Neural progenitor cell (in vitro differentiated cells): ENCODE results near the gene TMEM101. TPM values are rescaled to one million over a fixed set of nuclear protein-coding genes. Genes with fewer than 3 reads are reported as not detected.

Experiments used
- DNase-seq: peaks from one replicate; pipeline ENCODE4 v3.0.0-alpha.2; 2016; ENCODE audit warnings: low spot score
- H2AFZ ChIP-seq: fragments of 200-600 bp; sonication (generic); replicated peaks from 2 replicates; pipeline ENCODE4 v1.6.1; 2016; ENCODE audit warnings: antibody characterized with exemption
- H3F3A ChIP-seq: fragments of 200-600 bp; sonication (generic); 2 replicates; pipeline ENCODE4 v1.6.1; 2016; ENCODE audit warnings: antibody characterized with exemption, low read depth
- H3K27ac ChIP-seq: fragments of 200-600 bp; sonication (generic); 2 replicates; pipeline ENCODE4 v1.5.1; 2016; ENCODE audit warnings: mild to moderate bottlenecking
- H3K27me3 ChIP-seq: fragments of 200-600 bp; sonication (generic); 2 replicates; pipeline ENCODE4 v1.6.1; 2016; ENCODE audit warnings: mild to moderate bottlenecking, moderate library complexity
- H3K36me3 ChIP-seq: fragments of 200-600 bp; sonication (generic); 2 replicates; pipeline ENCODE4 v1.5.1; 2016
- H3K4me1 ChIP-seq: fragments of 200-600 bp; sonication (generic); 2 replicates; pipeline ENCODE4 v1.6.1; 2016; ENCODE audit warnings: mixed run types
- H3K4me2 ChIP-seq: fragments of 200-600 bp; sonication (generic); 2 replicates; pipeline ENCODE4 v1.6.1; 2016
- H3K4me3 ChIP-seq: fragments of 200-600 bp; sonication (generic); 2 replicates; pipeline ENCODE4 v1.5.1; 2016
- H3K79me2 ChIP-seq: fragments of 200-600 bp; sonication (generic); 2 replicates; pipeline ENCODE4 v1.6.1; 2016; ENCODE audit warnings: low read depth
- H3K9ac ChIP-seq: fragments of 200-600 bp; sonication (generic); 2 replicates; pipeline ENCODE4 v1.6.1; 2016
- H3K9me3 ChIP-seq: fragments of 200-600 bp; sonication (generic); 2 replicates; pipeline ENCODE4 v1.5.1; 2016; ENCODE audit warnings: low read depth
- H4K20me1 ChIP-seq: fragments of 200-600 bp; sonication (generic); 2 replicates; pipeline ENCODE4 v1.6.1; 2016; ENCODE audit warnings: low read depth
- H3K27ac Mint-ChIP-seq: 3 replicates; pipeline ENCODE4 v1.8.0; 2021; ENCODE audit warnings: mixed read lengths
- H3K27me3 Mint-ChIP-seq: 2 replicates; pipeline ENCODE4 v1.8.0; 2022; ENCODE audit warnings: low read depth, mild to moderate bottlenecking, inconsistent platforms, moderate library complexity, mixed read lengths; ENCODE audit not compliant: insufficient read depth
- H3K36me3 Mint-ChIP-seq: 3 replicates; pipeline ENCODE4 v1.8.0; 2021; ENCODE audit warnings: mixed read lengths
- H3K4me1 Mint-ChIP-seq: 3 replicates; pipeline ENCODE4 v1.8.0; 2021; ENCODE audit warnings: mixed read lengths
- H3K4me3 Mint-ChIP-seq: 3 replicates; pipeline ENCODE4 v1.8.0; 2021; ENCODE audit warnings: mild to moderate bottlenecking, moderate library complexity, mixed read lengths
- H3K9me3 Mint-ChIP-seq: 3 replicates; pipeline ENCODE4 v1.8.0; 2020; ENCODE audit warnings: mixed read lengths
- EZH2 ChIP-seq: fragments of 200-600 bp; sonication (generic); IDR thresholded peaks from 2 replicates; pipeline ENCODE4 v1.6.1; 2017; ENCODE audit warnings: antibody characterized with exemption, mild to moderate bottlenecking, moderate library complexity
- EZH2phosphoT487 ChIP-seq: fragments of 200-600 bp; sonication (generic); IDR thresholded peaks from 2 replicates; pipeline ENCODE4 v1.6.1; 2017; ENCODE audit warnings: antibody characterized with exemption
- total RNA-seq: library from RNA; depleted of rRNA; stranded (reverse); fragments of >200 nt; gene quantifications from 2 replicates; pipeline ENCODE4 v1.2.3, GENCODE V29; 2015; ENCODE audit warnings: low replicate concordance
- TF ChIP-seq, protein P1 (sequence below): fragments of 200-600 bp; sonication (generic); IDR thresholded peaks from 2 replicates; pipeline ENCODE4 v1.5.1; 2017; ENCODE audit warnings: antibody characterized with exemption, mild to moderate bottlenecking

TMEM101 gene
- total RNA-seq, 1 donor from 2014 or later, result 33.8 TPM

GRCh38 chr17:44043272-44043696 lies 28.5 kb upstream of the TMEM101 start:
- Mint-ChIP-seq H3K27me3 (no peaks in the 10 kb centered on the region), H3K4me1 (peaks cover 6% of the 10 kb centered on the region), H3K9me3 (no peaks in the 10 kb centered on the region), H3K36me3 (peaks cover 24% of the 10 kb centered on the region), H3K4me3 (no peak overlapping the region), H3K27ac (no peak overlapping the region)
- Histone ChIP-seq H4K20me1 (peaks cover 70% of the 10 kb centered on the region), H3K36me3 (no peaks in the 10 kb centered on the region), H3K27ac (peak overlapping the region; percentile 53), H3K79me2 (peaks cover 95% of the 10 kb centered on the region), H3K4me1 (no peaks in the 10 kb centered on the region), H2AFZ (no peak overlapping the region), H3K9me3 (no peaks in the 10 kb centered on the region), H3K4me3 (no peak overlapping the region), H3K27me3 (no peaks in the 10 kb centered on the region), H3K4me2 (no peak overlapping the region), H3F3A (peaks cover 24% of the 10 kb centered on the region), H3K9ac (no peak overlapping the region)
- no peak for DNase-seq
- TF ChIP-seq, protein P1, sequence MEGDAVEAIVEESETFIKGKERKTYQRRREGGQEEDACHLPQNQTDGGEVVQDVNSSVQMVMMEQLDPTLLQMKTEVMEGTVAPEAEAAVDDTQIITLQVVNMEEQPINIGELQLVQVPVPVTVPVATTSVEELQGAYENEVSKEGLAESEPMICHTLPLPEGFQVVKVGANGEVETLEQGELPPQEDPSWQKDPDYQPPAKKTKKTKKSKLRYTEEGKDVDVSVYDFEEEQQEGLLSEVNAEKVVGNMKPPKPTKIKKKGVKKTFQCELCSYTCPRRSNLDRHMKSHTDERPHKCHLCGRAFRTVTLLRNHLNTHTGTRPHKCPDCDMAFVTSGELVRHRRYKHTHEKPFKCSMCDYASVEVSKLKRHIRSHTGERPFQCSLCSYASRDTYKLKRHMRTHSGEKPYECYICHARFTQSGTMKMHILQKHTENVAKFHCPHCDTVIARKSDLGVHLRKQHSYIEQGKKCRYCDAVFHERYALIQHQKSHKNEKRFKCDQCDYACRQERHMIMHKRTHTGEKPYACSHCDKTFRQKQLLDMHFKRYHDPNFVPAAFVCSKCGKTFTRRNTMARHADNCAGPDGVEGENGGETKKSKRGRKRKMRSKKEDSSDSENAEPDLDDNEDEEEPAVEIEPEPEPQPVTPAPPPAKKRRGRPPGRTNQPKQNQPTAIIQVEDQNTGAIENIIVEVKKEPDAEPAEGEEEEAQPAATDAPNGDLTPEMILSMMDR, result no peak
- TF ChIP-seq EZH2phosphoT487 (no peak), EZH2 (no peak)

DNA sequence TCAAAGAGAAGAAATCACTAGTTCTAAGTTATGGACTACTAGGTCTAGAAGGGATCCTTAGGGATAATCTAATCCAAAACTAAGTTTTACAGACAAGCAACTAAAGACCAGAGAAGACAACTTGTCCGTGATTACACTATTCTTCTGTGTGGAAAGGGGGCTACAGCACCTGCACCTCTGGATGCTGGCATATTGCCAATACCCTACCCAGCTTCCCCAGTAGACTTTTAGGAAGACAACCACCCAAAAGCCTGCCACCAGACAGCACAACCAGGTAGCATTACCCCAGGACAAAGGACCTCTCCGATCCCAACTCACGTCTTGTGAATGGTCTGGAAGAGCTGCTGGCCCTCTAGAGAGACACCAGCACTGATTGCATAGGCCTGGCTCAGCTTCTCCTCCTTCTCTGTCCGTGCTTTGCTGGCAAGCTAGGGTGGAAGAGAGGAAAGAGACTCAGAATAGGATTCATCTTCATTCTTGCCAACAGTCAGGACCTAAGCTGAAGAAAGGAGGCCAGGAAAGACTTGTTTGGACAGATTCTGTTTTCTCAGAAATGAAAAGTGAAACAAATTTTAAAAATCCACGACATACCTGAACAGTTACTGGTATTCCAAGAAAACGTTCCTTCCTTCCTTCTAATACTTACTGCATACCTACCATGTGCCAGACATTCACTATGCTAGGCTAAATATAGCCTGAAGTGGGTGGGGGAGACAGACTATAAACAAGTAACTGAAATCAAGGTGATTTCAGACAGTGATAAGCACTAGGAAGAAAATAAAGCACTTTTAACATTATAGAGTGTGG lies 25.3 kb upstream of the TMEM101 start:
- Histone ChIP-seq H3K4me3 (no peak overlapping the region), H3K27ac (no peak overlapping the region), H3K9me3 (no peaks in the 10 kb centered on the region), H3K4me2 (no peak overlapping the region), H3F3A (peaks cover 21% of the 10 kb centered on the region), H3K4me1 (no peaks in the 10 kb centered on the region), H3K9ac (no peak overlapping the region), H3K36me3 (no peaks in the 10 kb centered on the region), H4K20me1 (peaks cover 57% of the 10 kb centered on the region), H2AFZ (no peak overlapping the region), H3K79me2 (peaks cover 62% of the 10 kb centered on the region), H3K27me3 (no peaks in the 10 kb centered on the region)
- TF ChIP-seq EZH2phosphoT487 (no peak), EZH2 (no peak)
- TF ChIP-seq, protein P1, result no peak
- Mint-ChIP-seq H3K4me3 (no peak overlapping the region), H3K27me3 (no peaks in the 10 kb centered on the region), H3K9me3 (no peaks in the 10 kb centered on the region), H3K4me1 (peaks cover 6% of the 10 kb centered on the region), H3K27ac (no peak overlapping the region), H3K36me3 (peaks cover 19% of the 10 kb centered on the region)
- DNase-seq, result no peak

DNA sequence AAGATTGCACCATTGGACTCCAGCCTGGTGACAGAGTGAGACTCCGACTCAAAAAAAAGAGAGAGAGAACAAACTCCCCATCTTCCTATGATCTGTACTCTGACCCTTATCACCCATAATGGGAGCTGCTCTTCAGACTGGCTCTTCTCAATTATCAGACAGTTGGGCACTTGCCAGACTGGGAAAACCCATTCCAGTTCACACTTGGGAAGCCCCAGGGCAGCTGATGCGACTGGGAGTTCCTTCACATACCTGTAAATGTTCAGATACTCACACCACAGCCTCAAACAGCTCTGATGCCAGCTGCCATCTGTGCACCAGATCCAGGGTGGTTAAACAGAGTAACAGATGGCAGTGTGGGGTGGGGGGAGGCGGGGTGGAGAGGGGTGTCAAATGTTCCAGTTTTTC lies 23.8 kb upstream of the TMEM101 start:
- DNase-seq, result no peak
- H3K36me3 ChIP-seq, result peaks cover 4% of the 10 kb centered on the region
- no peak overlapping the region for H3K27ac Mint-ChIP-seq
- H2AFZ ChIP-seq, result no peak overlapping the region
- TF ChIP-seq, protein P1, result no peak
- TF ChIP-seq EZH2 (no peak), EZH2phosphoT487 (no peak)
- peaks cover 6% of the 10 kb centered on the region for H3K4me1 Mint-ChIP-seq
- H3K27me3 Mint-ChIP-seq, result no peaks in the 10 kb centered on the region
- H3F3A ChIP-seq, result peaks cover 12% of the 10 kb centered on the region
- no peaks in the 10 kb centered on the region for H3K4me1 ChIP-seq
- peaks cover 26% of the 10 kb centered on the region for H3K36me3 Mint-ChIP-seq
- no peaks in the 10 kb centered on the region for H3K9me3 ChIP-seq
- peaks cover 48% of the 10 kb centered on the region for H3K79me2 ChIP-seq
- H4K20me1 ChIP-seq, result peaks cover 44% of the 10 kb centered on the region
- no peak overlapping the region for H3K27ac ChIP-seq
- no peak overlapping the region for H3K4me2 ChIP-seq
- H3K27me3 ChIP-seq, result no peaks in the 10 kb centered on the region
- H3K9me3 Mint-ChIP-seq, result no peaks in the 10 kb centered on the region
- H3K4me3 Mint-ChIP-seq, result no peak overlapping the region
- no peak overlapping the region for H3K9ac ChIP-seq
- H3K4me3 ChIP-seq, result no peak overlapping the region
